NCI-H524 treated with DMSO at 0.1 percent for 48 hours (cell line): ENCODE measurements around the gene TKT.

Experiments
- DNase-seq: peaks from one replicate; lab custom pipeline; 2025; lab: John Stamatoyannopoulos, UW

The TKT gene

DNA sequence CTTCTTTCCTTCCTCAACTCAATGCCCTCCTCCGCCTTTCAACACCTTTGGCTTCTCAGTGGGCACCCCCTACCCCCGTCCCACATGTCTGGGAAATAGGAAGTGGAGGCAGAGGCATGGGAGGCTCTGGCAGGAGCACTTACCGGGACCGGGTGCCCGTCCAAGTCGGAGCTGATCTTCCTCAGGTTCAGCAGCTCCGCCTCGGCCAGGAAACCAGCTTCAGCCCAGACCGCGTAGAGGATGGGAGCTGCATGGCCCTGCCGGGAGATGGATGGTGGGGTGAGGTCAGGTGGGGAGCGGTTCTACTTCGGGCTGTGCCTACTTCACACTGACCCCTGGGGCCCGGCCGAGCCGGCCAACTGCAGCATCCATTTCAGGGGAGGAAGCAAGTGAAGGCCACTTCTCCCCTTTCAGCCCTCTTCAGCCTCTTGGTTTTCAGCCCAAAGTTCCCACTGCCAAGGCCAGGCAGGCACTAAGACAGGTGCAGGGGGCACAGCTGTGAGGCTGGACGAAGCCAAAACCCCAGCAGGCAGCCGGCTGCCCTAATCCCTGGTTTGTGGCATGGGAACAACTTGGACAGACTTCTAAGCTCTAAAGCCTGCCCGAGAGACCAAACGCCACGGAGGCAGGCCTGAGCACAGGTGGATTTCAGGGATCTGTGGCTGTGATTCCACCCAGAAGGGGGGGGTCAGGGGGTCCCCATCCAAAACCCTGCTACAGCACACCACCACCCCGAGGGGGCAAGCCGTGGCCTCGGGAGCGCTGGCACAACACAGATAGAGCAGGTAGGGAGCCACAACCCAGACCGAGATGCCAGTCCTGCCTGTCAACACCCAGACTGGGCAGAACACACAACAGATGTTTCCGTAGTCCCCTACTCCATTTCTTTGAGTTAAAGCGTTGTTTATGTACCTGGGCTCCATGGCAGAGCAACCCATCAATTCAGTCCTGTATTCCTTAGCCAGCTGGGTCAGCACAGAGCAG is 14.5 kb downstream of the TKT start:
- DNase-seq = no peak

DNA sequence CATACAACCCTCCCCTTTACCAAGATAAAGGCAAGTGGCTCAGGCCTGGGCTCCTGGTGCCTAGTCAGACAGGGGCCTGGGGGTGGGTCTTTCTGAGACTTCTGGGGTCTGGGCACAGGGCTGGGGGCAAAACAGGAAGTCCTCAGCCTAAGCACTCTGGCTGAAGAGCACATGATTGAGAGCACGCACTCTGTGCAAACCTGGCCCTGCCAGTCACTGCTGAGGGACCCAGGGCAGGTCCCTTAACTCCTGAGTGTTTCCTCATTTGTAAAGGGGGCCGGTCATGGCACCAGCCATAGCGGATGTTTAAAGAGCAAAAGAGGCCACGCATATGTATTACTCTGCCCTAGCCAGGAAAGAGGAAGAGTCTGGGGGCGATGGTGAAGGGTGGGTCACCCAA is 16.0 kb downstream of the TKT start:
- DNase-seq = no peak

DNA sequence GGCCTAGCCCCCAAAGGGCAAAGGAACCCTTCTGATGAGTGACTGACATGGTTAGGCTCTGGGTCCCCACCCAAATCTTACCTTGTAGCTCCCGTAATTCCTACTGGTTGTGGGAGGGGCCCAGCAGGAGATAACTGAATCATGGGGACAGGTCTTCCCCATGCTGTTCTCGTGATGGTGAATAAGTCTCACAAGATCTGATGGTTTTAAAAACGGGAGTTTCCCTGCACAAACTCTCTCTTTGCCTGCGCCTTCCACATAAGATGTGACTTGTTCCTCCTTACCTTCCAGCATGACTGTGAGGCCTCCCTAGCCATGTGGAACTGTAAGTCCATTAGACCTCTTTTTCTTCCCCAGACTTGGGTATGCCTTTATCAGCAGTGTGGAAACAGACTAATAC is 16.9 kb downstream of the TKT start:
- no peak for DNase-seq

DNA sequence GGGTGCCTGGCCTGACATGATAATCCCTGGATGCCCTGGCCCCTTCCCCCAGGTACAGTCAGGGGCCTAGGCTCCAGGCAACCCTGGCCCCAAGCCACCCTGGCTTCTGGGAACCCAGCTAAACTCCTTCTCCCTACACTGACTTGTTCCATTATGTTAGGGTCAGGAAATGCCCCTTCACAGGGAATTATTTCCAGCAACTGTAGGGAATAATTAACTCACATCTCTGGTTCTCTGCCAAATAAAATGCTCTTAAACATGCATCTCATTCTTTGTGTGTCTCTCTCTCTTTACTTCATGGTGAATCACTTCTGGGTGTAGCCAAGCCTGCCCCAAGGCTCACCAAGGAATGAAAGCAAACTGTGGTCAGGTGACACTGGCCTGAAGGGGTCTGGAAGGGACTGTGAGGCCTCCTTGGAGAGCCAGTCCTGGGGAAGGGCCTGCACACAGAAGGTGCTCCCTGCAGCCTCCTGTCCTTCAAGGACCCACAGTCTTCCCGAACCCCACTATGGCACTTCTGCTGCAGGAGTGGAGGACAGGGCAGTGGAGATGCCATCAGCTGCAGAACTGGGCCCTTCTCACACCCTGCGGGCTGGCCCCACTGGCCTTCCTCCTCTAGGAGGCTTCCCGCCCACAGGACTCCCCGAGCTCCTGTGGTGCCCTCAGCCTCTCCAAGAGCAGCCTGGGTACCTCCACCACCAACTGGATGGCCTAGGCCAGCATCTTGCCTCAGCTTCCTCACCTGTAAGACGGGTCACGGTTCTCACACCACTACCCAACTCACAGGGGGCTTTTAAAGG is 17.6 kb downstream of the TKT start:
- DNase-seq = no peak

DNA sequence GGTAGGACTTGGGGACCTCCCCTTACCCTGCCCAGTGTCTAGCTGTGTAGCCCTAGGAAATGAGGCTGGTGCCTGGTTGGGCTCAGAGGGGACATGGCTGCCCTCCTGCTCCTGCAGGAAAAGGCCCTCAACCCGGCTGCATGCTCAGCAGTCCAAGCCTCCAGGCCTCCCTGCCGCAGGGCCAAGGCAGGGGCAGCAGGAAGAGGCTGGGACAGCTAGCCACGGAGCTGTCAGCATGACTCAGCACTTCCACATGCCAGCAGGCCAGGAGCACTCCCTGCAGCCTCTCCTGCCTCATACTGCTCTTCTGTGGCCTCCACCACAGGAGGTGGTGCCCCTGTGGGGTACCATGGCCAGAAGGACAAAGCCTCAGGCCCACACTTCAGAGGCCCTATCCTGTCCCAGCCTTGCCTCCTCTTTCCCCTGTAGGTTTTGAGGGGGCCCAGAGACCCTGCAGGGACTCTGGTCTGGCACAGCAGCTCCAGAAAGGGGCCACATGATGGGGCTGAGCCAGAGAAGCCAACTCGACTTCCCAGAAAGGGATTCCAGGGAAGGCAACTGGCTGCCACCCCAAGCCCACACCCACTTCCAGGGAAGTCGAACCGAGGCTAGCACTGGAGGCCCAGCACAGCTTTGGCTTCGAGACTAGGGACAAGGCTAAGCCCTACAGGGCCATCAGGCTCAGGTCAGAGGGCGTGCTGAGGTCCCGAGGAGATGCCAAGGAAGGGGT is 19.5 kb downstream of the TKT start:
- no peak for DNase-seq

DNA sequence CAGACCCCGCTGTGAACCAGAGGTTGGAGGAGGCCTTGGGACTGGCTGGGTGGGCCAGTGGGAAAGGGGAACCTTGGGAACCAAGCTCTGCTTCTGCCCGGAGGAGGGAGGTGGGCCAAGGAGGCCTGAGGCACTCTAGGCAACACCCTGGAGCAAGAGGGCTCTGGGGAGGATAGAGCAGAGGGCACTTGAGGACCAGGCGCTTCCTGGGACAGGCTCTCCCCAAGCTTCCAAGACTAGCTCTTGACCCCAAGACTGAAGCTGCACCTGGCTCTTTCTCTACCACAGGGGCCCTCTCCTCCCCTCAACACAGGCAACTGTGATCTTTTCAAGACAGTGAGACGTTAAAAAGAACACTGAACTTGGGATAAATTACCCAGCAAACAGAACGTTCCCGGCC is 20.3 kb downstream of the TKT start:
- no peak for DNase-seq

DNA sequence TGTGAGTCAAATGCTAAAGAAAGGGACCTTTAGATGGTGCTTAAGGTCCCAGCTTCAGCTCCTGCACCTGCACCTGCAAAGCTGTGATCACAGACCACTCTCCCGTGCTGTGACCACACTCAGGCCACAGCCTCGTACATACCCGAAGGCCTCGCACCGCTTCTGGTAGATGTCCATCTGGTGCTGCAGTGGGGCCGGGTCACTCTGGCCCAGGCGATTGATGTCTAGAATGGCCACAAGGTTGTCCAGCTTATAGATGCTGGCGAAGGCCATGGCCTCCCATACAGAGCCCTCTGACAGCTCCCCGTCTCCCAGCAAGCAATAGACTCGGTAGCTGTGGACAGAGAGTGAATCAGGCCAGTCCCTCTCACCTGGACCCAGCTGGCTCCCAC is 21.0 kb downstream of the TKT start:
- DNase-seq = no peak

DNA sequence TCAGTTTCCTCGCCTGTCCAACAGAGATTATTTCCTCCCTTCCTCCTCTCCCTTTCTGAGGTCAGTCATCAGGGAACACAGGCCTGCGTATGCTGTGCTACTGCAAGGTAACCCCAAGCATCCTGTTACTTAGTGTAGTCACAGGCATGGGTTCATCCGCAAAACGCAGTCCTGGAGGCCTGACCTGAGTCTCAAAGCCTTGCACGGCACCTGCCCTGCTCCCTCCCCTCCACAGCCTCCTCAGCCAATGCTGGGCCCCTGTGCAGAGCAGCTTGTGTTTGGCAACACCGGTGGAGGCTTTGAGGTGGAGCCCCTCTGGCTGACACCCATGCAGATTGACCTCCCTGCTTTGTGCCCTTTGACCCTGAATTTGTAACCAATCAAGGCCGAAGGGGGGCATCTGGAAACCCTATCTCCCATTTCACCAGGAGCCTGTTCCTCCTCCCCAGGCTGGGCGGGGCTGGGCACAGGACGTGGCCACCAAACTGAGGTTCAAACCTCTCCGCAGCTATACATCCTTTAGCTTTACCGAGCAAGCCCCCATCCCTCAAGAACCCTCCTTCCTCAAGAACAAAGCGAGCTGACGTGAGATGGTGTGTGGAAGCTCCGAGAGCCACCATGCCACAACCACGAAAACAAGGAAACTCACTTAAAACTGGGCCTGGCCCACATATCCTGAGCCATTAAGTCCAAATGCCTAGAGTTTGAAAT is 21.5 kb downstream of the TKT start:
- DNase-seq = no peak

DNA sequence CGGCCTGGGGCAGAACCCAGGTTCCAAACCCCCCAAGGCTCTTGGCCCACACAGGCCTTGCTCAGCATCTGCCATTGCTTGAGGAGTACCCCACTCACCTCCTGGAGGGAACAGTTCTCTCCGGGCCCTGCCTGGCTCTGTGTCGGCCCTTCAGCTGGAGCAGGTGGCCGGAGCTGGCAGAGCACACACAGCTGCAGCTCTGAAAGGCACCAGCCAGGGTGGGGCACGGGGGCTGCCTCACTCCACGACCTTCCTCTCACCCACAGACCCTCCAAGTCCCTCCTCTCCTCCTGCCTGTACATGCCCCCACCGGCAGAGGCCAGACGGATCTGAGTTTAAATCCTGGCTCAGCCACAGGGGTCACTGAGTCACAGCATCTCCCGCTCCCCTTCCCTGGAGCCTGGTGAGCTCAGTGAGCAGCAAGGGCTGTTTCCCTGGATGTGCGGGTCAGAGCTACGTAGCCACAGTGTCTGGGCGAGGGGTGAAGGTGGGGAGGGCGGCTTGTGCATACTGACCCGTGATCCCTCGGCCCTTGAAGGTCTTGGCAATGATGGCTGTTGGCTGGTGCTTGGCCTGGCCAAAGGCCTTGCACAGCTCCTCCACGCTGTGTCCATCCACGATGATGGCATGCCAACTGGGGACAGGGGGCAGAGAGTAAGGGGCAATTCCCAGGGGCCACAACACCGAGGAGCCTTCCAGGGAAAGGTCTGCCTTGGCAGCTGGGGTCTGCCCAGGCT is 23.0 kb downstream of the TKT start:
- DNase-seq = no peak

DNA sequence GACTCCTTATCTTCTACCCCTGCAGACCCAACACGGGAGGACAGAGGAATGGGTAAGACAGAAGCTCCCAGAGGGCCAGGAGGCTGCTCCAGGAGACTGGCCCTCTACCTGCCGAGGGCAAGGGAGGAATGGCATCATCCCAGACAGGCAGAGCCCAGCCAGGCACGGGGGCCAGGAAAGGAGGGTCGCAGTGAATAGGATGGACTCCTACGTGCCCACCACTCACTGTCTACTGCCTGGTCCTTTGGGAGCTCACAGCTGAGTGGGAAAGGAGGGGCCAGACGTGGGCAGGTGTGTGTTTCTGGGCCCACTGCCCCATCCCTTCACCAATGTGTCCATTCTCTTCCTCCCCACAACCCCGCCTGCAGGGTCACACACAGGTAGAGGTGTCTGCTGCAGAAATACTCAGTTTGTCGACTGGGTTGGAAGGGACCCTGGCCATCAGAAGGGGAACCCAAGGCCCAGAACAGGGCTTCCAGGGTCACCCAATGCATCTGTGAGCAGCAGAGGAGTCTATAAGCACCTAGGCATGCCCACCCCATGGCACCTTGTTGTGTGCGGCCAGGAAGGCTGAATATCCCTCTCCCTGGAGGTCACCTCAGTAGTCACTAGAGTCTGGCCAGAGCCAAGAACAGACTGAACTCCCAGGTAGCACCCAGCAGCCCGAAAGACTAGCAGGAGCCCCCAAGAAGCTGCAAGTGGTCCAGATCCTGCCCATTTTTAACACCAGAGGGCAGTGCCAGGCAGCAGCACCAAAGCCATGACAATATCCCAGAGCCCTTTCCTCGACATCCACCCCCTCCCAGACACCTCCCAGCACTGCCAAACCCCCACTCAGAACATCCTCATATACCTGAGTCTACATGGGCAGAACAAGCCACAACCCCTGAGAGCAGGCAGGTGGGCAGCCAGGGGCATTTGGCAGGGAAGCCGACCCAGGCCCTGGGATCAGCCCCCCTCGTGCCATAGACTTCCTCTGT is 24.0 kb downstream of the TKT start:
- no peak for DNase-seq

DNA sequence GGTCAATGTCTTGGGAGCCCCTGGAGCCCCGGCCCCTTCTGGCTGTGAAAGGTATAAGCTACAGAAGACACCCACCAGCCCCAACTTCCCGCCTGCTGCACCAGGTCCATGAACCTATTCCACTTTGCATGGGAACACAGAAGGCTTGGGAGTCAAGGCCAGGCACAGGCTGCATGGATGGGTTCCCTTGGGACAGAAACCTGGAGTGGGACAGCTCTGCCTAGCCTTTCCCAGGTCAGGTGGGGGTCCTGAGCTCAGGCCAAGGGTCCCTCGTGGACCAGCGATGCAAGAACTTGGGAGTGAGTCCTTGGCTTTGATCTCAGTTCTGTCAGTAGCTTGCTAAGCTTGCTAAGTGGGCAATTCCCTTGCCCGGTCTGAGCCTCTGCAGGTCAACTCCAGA is 25.0 kb downstream of the TKT start:
- DNase-seq = no peak

DNA sequence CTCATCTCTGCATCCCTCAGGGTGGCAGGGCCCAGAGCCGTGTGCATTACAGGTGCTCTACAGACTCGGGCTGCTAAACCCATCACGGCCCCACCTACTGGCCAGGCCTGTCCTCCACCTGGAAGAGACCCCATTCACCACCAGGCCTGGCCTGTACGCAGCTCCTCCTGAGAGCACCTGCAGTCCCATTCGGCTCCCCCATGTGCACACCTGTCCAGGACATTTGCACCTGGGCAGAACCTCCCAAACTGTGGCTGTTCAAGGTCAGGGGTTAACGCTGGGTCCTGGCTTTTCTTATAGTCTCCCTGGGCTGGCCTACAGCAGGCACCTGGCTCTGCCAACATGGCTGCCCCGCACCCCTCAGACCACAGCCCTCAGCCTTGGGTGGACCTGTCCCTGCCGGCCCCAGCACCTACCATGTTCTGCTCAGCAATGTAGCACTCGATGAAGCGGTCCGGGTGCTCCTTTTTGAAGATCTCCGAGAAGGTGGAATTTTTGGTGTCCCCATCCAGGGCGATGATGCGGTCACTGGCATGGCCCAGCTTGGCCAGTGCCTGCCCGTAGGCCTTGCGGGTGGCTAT is 25.7 kb downstream of the TKT start:
- DNase-seq = no peak

DNA sequence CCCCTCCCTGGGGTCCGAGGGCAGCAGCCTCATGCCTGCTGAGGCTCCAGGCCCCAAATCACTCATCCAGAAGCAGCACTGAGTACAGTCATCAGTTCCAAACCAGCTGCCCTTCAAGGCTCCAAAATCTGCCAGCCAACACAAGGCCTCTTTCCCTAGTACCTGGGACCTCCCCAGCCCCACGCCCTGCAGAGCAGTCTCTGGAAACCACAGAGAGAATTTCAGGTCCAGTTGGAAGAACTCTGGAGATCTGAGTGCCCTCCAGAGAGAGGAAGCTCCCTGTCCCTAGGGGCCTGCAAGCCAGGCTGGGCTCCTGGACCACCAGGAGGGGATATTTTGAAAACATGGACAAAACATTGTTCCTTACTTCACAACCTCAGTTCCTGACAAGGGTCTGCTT is 26.2 kb downstream of the TKT start:
- DNase-seq = no peak

DNA sequence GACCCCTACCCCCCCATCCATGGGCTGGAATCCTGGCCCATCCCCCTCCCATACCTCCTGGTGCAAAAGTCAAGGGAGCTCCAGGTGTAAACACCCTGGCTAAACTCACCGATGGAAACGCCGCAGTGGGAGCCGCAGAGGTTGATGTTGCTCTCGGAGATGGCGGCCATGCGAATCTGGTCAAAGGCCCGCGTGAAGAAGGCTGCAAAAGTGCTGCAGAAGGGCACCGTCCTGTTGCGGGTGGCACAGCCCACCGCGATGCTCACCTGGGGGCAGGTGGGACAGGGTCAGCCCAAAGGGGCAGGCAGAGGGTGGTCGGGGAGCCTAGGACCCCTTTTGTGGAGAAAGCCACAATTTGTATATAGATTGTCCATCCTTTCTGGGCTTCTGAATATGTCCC is 26.7 kb downstream of the TKT start:
- DNase-seq = no peak

DNA sequence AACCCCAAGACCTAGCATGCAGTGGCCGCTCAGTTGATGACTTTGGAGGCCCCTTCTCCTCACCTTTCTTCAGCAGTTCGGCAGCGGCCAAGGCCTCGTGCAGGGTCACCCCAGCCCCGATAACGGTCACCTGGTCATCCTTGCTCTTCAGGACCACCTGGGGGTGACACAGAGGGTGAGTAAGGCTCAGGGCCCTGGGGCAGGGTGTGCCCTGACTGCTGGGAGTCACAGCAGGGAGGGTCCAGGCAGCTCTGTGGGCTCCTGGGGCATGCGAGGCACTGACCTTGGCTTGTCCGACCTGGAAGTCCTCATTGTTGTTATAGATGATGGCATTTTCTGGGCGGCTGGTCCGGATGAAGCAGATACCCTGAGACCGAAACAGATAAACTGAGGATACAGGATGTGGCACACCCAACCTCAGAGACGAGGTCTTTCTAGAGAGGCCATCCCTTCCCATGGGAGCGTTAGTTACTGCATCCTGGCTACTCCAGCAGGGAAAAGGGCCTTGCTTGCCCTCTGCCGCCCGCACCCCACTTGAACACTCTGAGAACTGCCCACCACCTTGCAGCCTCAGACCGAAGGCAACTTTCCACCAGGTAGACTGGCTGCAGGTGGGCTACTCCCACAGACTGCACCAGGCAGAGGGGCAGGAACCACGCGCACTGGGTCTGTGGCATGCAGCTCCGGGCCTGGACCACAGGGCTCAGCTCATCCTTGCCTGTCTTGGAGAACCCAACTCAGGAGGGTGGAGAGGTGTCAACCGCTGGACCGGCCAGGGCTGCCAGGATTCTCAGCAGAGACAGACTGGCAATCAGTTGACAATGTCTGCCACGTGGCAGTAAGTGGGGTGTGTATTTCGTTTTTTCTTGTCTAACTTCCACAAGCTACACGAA is 27.6 kb downstream of the TKT start:
- no peak for DNase-seq

DNA sequence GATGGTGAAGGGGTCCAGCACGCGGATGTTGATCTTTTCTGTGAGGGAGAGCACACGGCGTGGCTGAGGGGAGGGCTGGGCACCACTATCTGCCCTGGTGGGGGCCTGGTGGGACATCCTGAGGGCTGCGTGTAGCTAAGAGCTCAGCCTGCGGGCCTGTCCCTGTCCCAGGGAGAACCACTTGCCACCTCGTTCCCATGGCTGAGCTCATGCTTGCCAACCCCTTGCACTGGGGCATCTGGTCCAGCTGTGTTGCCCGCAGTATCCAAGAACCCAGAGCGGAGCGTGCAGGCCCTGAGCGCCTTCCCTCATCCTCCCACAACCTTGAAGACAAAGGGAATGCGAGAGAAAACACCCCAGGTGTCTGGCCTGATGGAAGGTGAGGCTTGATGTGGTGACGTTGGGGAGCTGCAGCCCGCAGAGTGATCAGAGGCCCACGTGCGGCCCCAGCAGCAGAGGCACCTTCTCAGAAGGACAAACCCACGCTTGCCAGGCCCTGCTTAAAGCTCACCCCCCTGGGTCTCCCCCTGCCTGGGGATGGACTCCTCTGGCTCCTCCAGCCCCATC is 28.9 kb downstream of the TKT start:
- no peak for DNase-seq

DNA sequence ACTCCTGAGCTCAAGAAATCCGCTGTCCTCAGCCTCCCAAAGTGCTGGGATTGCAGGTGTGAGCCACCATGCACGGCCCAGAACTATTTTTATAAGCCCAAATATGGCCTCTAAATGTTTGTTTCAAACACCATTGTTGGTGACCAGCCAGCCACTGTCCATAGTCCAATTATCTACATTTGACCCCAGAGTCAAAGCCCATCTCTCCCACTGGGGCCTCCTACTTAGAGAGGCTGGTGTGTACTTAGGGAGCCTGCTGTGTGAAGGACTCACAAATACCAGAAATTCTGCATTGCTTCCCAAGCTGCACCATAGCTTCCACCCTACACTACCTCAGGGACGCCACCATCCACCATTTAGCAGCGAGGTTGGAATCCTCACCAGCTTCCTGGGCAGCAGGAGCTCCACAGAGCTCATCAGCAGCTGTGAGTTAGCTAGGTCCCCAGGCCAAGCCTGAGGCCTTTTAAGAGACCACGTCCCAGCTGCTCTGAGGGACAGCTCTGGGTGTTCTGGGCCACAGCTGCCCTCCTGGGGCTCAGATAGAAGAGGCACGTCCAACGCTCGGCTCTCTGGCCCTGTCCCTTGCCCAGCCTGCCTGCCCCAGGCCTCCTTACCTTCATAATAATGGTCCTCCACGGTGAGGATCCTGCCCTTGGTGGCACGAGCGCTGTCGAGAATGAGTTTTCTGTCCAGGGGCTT is 29.5 kb downstream of the TKT start:
- no peak for DNase-seq

DNA sequence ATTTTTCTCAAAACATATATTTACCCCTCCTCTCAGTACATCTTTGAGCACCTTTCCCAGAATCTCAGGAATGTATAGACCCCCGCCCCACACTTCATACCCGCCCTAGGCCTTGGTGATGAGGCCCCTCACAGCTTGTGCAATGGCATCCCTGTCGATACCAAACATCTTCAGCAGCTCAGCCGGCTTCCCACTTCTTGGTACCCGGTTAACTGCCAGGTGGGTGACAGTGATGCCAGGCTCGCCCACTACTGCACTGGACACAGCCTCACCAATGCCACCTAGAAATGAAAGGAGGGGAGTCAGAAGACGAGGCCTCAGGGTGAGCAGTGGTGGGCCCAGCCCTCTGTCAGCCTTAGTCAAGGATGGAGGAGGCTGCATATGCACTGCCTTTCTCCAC is 30.2 kb downstream of the TKT start:
- DNase-seq = no peak
